Osteocyte (in vitro differentiated cells): ENCODE measurements around the gene CMIP. TPM values are rescaled to one million over a fixed set of nuclear protein-coding genes. Genes with fewer than 3 reads are reported as not detected.
A peak's percentile ranks its signal among the peaks of the same experiment; 100 is the strongest.
"Not testable (repeated sequence)": the region's sequence is repeated elsewhere in the genome, so short reads cannot be mapped to it uniquely, and the experiment has no call there.

Experiments
- DNase-seq: peaks from one replicate; pipeline ENCODE4 v3.0.0; 2021; ENCODE audit warnings: mixed read lengths; ENCODE audit not compliant: unreplicated experiment; ENCODE audit errors: extremely low spot score
- H3K27ac Mint-ChIP-seq: one replicate; pipeline ENCODE4 v1.8.0; 2021; ENCODE audit warnings: mild to moderate bottlenecking, mixed read lengths; ENCODE audit not compliant: unreplicated experiment
- H3K27me3 Mint-ChIP-seq: one replicate; pipeline ENCODE4 v1.8.0; 2021; ENCODE audit warnings: mixed read lengths; ENCODE audit not compliant: unreplicated experiment
- H3K36me3 Mint-ChIP-seq: one replicate; pipeline ENCODE4 v1.8.0; 2021; ENCODE audit warnings: mixed read lengths; ENCODE audit not compliant: unreplicated experiment
- H3K4me1 Mint-ChIP-seq: one replicate; pipeline ENCODE4 v1.8.0; 2021; ENCODE audit warnings: mixed read lengths; ENCODE audit not compliant: unreplicated experiment
- H3K4me3 Mint-ChIP-seq: one replicate; pipeline ENCODE4 v1.8.0; 2021; ENCODE audit warnings: mild to moderate bottlenecking, moderate library complexity, mixed read lengths; ENCODE audit not compliant: unreplicated experiment
- H3K9me3 Mint-ChIP-seq: one replicate; pipeline ENCODE4 v1.8.0; 2021; ENCODE audit warnings: mixed read lengths; ENCODE audit not compliant: unreplicated experiment
- total RNA-seq: library from RNA; stranded (reverse); gene quantifications from 2 replicates; pipeline ENCODE4 v1.2.1, GENCODE V29; 2021
- TF ChIP-seq, protein P1 (sequence below): fragments of 200-600 bp; sonication (generic); IDR thresholded peaks from 2 replicates; pipeline ENCODE4 v1.5.0; 2021; ENCODE audit warnings: antibody characterized with exemption, mild to moderate bottlenecking, moderate library complexity

Gene CMIP
- total RNA-seq, 1 donor from 2014 or later, result 38.0 TPM

DNA sequence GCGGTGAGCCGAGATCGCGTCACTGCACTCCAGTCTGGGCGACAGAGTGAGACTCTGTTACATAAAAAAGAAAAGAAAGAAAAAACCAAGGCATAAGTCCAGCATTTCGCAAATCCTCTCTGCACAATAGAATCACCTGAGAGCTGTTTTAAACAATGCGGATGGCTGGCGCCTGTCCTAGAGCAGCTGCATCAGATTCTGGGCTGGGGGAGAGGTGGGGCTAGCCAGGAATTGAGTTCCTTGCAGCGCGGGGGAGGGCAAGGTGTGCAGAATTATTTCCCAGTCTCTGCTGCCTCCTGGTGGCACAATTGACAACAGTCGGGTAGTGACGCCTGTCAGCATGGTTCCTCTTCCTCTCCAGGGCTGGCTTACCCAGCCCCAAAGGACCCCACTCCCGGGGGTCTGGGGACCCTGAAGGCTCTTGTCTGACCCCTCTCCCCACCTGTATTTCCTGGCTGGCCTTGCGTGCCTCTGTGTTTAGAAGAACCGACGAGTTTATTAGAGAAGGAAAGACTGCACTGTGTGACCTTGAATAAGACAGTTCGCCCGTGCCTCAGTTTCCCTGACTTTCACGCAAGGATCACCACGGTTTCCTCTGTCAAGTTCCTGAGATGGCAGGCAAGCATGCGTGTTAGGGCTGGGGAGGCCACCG is 293.4 kb downstream of the CMIP start:
- Mint-ChIP-seq H3K27me3 (peaks cover 3% of the 10 kb centered on the region), H3K9me3 (no peaks in the 10 kb centered on the region), H3K27ac (no peak overlapping the region), H3K4me1 (peaks cover 3% of the 10 kb centered on the region), H3K4me3 (peak overlapping the region; percentile 44), H3K36me3 (no peaks in the 10 kb centered on the region)
- TF ChIP-seq, protein P1, sequence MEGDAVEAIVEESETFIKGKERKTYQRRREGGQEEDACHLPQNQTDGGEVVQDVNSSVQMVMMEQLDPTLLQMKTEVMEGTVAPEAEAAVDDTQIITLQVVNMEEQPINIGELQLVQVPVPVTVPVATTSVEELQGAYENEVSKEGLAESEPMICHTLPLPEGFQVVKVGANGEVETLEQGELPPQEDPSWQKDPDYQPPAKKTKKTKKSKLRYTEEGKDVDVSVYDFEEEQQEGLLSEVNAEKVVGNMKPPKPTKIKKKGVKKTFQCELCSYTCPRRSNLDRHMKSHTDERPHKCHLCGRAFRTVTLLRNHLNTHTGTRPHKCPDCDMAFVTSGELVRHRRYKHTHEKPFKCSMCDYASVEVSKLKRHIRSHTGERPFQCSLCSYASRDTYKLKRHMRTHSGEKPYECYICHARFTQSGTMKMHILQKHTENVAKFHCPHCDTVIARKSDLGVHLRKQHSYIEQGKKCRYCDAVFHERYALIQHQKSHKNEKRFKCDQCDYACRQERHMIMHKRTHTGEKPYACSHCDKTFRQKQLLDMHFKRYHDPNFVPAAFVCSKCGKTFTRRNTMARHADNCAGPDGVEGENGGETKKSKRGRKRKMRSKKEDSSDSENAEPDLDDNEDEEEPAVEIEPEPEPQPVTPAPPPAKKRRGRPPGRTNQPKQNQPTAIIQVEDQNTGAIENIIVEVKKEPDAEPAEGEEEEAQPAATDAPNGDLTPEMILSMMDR, result peak; percentile 88
- peak; percentile 88 for DNase-seq

DNA sequence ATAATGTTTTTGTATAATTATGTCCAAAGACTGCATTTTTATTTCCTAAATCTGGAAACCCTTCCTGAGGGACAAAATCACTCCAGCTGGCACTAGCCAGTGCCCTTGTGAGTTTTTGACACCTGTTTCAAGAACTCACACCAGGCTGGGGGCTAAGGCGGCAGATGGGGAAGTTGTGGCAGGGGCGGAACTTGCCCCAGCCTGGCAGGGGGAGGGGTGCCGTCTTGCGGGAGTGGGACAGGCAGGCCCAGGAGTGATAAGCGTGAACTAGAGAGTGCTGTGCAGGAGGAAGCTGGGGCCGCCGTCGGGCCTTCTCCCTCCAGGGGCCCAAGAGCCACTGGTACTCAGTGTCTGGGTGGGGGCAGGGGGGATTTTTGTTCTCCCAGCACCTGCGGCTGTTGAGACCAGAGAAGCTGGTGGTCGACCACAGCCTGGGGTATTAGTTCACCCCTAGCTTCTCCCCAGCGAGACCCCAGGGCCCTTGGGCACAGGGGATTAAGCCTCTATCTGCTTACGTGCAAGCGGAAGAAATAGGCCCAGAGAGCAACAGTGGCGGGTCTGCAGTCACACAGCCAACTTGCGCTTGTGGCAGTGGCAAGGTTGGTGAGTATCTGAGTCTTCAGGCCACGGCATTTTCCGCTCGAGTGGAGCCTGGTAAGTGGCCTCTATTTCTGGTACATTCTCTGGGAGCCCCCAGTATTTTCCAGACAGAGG is 294.3 kb downstream of the CMIP start:
- no peaks in the 10 kb centered on the region for H3K36me3 Mint-ChIP-seq
- TF ChIP-seq, protein P1, result no peak
- no peak overlapping the region for H3K4me3 Mint-ChIP-seq
- H3K9me3 Mint-ChIP-seq, result no peaks in the 10 kb centered on the region
- no peak overlapping the region for H3K27ac Mint-ChIP-seq
- no peak for DNase-seq
- peaks cover 3% of the 10 kb centered on the region for H3K4me1 Mint-ChIP-seq
- H3K27me3 Mint-ChIP-seq, result peaks cover 3% of the 10 kb centered on the region

DNA sequence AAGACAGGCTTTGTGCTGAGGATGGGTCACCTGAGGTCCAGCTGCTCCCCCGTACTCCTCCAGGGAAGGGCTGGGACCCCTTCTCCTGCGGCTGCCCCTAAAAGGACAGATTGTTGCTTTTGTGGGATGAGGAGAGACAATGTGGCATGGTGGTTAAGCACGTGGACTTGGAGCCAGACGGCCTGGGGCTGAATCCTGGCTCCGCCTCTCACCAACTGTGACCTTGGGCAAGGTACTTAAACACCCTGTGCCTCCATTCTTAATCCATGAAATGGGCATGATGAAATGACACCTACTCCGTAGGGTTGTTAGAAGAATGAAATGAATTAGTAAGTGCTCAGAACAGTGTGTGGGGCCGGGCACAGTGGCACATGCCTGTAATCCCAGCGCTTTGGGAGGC is 294.9 kb downstream of the CMIP start:
- no peaks in the 10 kb centered on the region for H3K36me3 Mint-ChIP-seq
- peaks cover 3% of the 10 kb centered on the region for H3K4me1 Mint-ChIP-seq
- DNase-seq, result no peak
- peaks cover 3% of the 10 kb centered on the region for H3K27me3 Mint-ChIP-seq
- no peaks in the 10 kb centered on the region for H3K9me3 Mint-ChIP-seq
- no peak overlapping the region for H3K27ac Mint-ChIP-seq
- TF ChIP-seq, protein P1, result no peak
- H3K4me3 Mint-ChIP-seq, result no peak overlapping the region

DNA sequence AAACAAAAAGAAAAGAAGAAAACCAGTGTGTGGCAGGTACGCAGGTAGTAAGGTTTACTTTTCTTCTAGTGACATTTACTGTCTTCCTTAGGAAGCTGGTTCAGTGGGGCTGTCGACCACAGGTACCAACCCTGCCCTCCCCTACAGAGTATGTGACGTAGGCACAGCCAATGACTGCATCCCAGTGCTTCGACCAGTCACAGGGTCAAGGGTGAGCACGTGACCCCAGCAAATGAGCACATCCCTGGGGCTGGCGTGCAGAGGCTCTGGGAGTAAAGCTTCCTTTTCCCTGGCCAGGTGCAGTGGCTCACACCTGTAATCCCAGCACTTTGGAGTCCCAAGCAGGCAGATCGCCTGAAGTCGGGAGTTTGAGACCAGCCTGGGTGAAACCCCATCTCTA is 295.6 kb downstream of the CMIP start:
- H3K9me3 Mint-ChIP-seq, result no peaks in the 10 kb centered on the region
- H3K27ac Mint-ChIP-seq, result no peak overlapping the region
- no peaks in the 10 kb centered on the region for H3K36me3 Mint-ChIP-seq
- no peak for DNase-seq
- H3K4me1 Mint-ChIP-seq, result peaks cover 3% of the 10 kb centered on the region
- no peak overlapping the region for H3K4me3 Mint-ChIP-seq
- peaks cover 3% of the 10 kb centered on the region for H3K27me3 Mint-ChIP-seq
- TF ChIP-seq, protein P1, result no peak

DNA sequence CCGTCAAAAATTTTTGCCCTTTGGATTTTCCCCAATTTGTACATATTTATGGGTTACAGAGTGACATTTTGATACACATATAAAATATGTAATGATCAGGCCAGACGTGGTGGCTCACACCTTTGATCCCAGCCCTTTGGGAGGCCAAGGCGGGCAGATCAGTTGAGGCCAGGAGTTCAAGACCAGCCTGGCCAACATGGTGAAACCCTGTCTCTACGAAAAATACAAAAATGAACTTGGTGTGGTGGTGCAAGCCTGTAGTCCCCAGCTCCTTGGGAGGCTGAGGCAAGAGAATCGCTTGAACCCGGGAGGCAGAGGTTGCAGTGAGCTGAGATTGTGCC is 296.8 kb downstream of the CMIP start:
- H3K4me3 Mint-ChIP-seq, H3K36me3 Mint-ChIP-seq, H3K27me3 Mint-ChIP-seq, H3K27ac Mint-ChIP-seq, H3K9me3 Mint-ChIP-seq, DNase-seq: not testable (repeated sequence)
- peaks cover 12% of the 10 kb centered on the region for H3K4me1 Mint-ChIP-seq
